K562 (cell line): Measurements from ENCODE around the gene PPTC7. TPM values are rescaled to one million over a fixed set of nuclear protein-coding genes. Genes with fewer than 3 reads are reported as not detected.

Experiments used
- ATAC-seq: fragments of 200-7000 bp; cut with Tn5 transposase; 3 replicates; pipeline ENCODE4 v1.9.1; 2020; ENCODE audit warnings: moderate library complexity
- BruUV-seq: library from RNA; stranded (reverse); fragments of 400-500 nt; replicated peaks from 2 replicates; lab custom pipeline; 2021; lab: Mats Ljungman, UMichigan
- CTCF ChIA-PET: fragments of 300-600 bp; formaldehyde crosslinking; extraction: SDS; loops from one replicate; lab custom pipeline; 2021; ENCODE audit warnings: low intra/inter-chr PET ratio; lab: Yijun Ruan, JAX
- POLR2A ChIA-PET: fragments of 300-600, 350-650 bp; sonication (Branson Sonifier 250); formaldehyde crosslinking; extraction: SDS; loops from one replicate; lab custom pipeline; 2021; ENCODE audit warnings: antibody characterized with exemption, inconsistent platforms; lab: Yijun Ruan, JAX
- DNase-seq, 4 experiments: peaks; one replicate each; pipeline versions ENCODE4 v3.0.0 to v3.0.0-alpha.2; 2011 to 2018; ENCODE audit warnings: low spot score in 3 of 4, mixed read lengths in 3 of 4; ENCODE audit errors: extremely low read depth in 1 of 4
- FAIRE-seq: peaks from 2 replicates; lab custom pipeline; 2011; peaks lifted over from hg19 to GRCh38; lab: Jason Lieb, UNC
- H2AFZ ChIP-seq: 2 replicates; pipeline ENCODE4 v1.6.0; 2011; ENCODE audit warnings: low read depth, low read length, control low read depth, inconsistent platforms
- H3K27ac ChIP-seq: fragments of 200-600 bp; 3 replicates; pipeline ENCODE4 v1.8.0; 2011; ENCODE audit warnings: low read depth, mild to moderate bottlenecking, control low read depth, inconsistent platforms, low read length, moderate library complexity, mixed read lengths; ENCODE audit errors: extremely low read depth
- H3K27me3 ChIP-seq, 2 experiments: fragments of 300-600 bp in 1 of 2; 2 replicates in 1 of 2; 3 replicates in 1 of 2; pipeline versions ENCODE4 v1.6.0 to v1.8.0; 2011; ENCODE audit warnings: inconsistent platforms in 2 of 2, low read length in 2 of 2, mild to moderate bottlenecking in 1 of 2, mixed read lengths in 1 of 2, moderate library complexity in 1 of 2; ENCODE audit not compliant: control insufficient read depth in 2 of 2, insufficient read depth in 2 of 2
- H3K36me3 ChIP-seq: fragments of 300-600 bp; 3 replicates; pipeline ENCODE4 v1.8.0; 2011; ENCODE audit warnings: mild to moderate bottlenecking, low read length, inconsistent platforms; ENCODE audit not compliant: control insufficient read depth, insufficient read depth
- H3K4me1 ChIP-seq, 2 experiments: fragments of 200-600 bp in 1 of 2; replicated peaks in 1 of 2; 2 replicates in 1 of 2; 3 replicates in 1 of 2; pipeline versions ENCODE4 v1.5.1 to v1.8.0; 2011; ENCODE audit warnings: inconsistent platforms in 2 of 2, low read length in 2 of 2, mild to moderate bottlenecking in 1 of 2, mixed read lengths in 1 of 2, moderate library complexity in 1 of 2; ENCODE audit not compliant: control insufficient read depth in 2 of 2, insufficient read depth in 2 of 2
- H3K4me2 ChIP-seq: 2 replicates; pipeline ENCODE4 v1.6.1; 2011; ENCODE audit warnings: low read length, control low read depth, inconsistent platforms, mixed read lengths; ENCODE audit not compliant: insufficient read depth
- H3K4me3 ChIP-seq: fragments of 200-600 bp; sonication (generic), shearing (Covaris generic); 2 replicates; pipeline ENCODE4 v1.5.1; 2016; ENCODE audit warnings: control low read depth, inconsistent platforms
- H3K79me2 ChIP-seq: fragments of 200-600 bp; 3 replicates; pipeline ENCODE4 v1.8.0; 2011; ENCODE audit warnings: low read length, inconsistent platforms; ENCODE audit not compliant: control insufficient read depth, insufficient read depth
- H3K9ac ChIP-seq, 2 experiments: 2 replicates each; pipeline versions ENCODE4 v1.6.0 to v1.6.1; 2011; ENCODE audit warnings: low read depth in 2 of 2, low read length in 2 of 2, control low read depth in 1 of 2, inconsistent platforms in 1 of 2, mild to moderate bottlenecking in 1 of 2, mixed read lengths in 1 of 2; ENCODE audit not compliant: insufficient read depth in 1 of 2
- H3K9me1 ChIP-seq: one replicate; pipeline ENCODE4 v1.6.0; 2011; ENCODE audit warnings: inconsistent platforms, mild to moderate bottlenecking, low read length, moderate library complexity; ENCODE audit not compliant: control insufficient read depth, insufficient read depth
- H3K9me3 ChIP-seq: replicated peaks from 2 replicates; pipeline ENCODE4 v1.5.1; 2011; ENCODE audit warnings: low read depth, low read length, inconsistent platforms; ENCODE audit not compliant: control insufficient read depth, insufficient read depth
- H4K20me1 ChIP-seq: replicated peaks from 2 replicates; pipeline ENCODE4 v1.6.1; 2011; ENCODE audit warnings: low read length, inconsistent platforms, mixed read lengths; ENCODE audit not compliant: control insufficient read depth, insufficient read depth
- BRF1 ChIP-seq: IDR thresholded peaks from 3 replicates; pipeline ENCODE4 v1.6.1; 2011; ENCODE audit warnings: borderline replicate concordance, mild to moderate bottlenecking; ENCODE audit not compliant: insufficient read length; ENCODE audit errors: extremely low read depth
- POLR2AphosphoS5 ChIP-seq: IDR thresholded peaks from 2 replicates; pipeline ENCODE4 v1.6.1; 2011; ENCODE audit warnings: mild to moderate bottlenecking, low read depth, low read length, moderate library complexity; ENCODE audit not compliant: control insufficient read depth, insufficient read depth
- PRPF4 ChIP-seq: fragments of 200-400 bp; formaldehyde crosslinking; IDR thresholded peaks from one replicate; pipeline ENCODE4 v1.6.1; 2017; ENCODE audit warnings: low read length, low read depth, mild to moderate bottlenecking; ENCODE audit not compliant: insufficient read depth, poor library complexity, severe bottlenecking
- ZBTB8A ChIP-seq: fragments of 450-650 bp; IDR thresholded peaks from 2 replicates; pipeline ENCODE4 v1.6.1; 2018; ENCODE audit warnings: mild to moderate bottlenecking, moderate library complexity; ENCODE audit not compliant: partially characterized antibody
- ZNF282 ChIP-seq: sonication (generic); formaldehyde crosslinking; IDR thresholded peaks from 2 replicates; pipeline ENCODE4 v1.8.1; 2023; ENCODE audit warnings: missing genetic modification reagents
- ZSCAN29 ChIP-seq: fragments of 450-650 bp; IDR thresholded peaks from 2 replicates; pipeline ENCODE4 v1.6.1; 2017
- WGBS: fragments of 100-300 bp; shearing (Covaris generic); methylation state at CpG from one replicate; pipeline ENCODE4 v1.1.6; 2016; ENCODE audit warnings: low coverage, mixed read lengths; ENCODE audit not compliant: insufficient coverage; ENCODE audit errors: missing lambda C conversion rate; 5-methylcytosine and 5-hydroxymethylcytosine counted together
- in situ Hi-C: fragments of 300-500 bp; cut with MboI; formaldehyde crosslinking; loops from 4 replicates; pipeline ENCODE4 v1.15.0; 2018; ENCODE audit warnings: inconsistent platforms, mixed read lengths
- intact Hi-C: fragments of 100-400 bp; cut with micrococcal nuclease; formaldehyde crosslinking; loops from 2 replicates; pipeline ENCODE4 v1.14.2; 2022
- polyA plus RNA-seq, 8 experiments: library from polyadenylated mRNA; depleted of rRNA in 4 of 8; stranded (reverse) in 5 of 8; unstranded in 3 of 8; fragments of >200 nt; fragmentation: Nextera tagmentation in 2 of 8; fragmentation: Illumina TruSeq in 1 of 8; extraction: Ambion mirVana in 2 of 8; extraction: Trizol in 1 of 8; gene quantifications; 2 replicates each; pipeline versions ENCODE4 v1.2.1 to v1.2.3, GENCODE V29; 2011 to 2014; ENCODE audit warnings: inconsistent platforms in 1 of 8, missing spikeins in 1 of 8
- total RNA-seq, 7 experiments: library from RNA; depleted of rRNA in 6 of 7; stranded (reverse); fragments of >200 nt in 6 of 7; fragmentation: Illumina TruSeq in 2 of 7; extraction: Trizol in 2 of 7; gene quantifications; 2 replicates each; pipeline versions ENCODE4 v1.2.1 to v1.2.3, GENCODE V29; 2011 to 2021; ENCODE audit warnings: low replicate concordance in 1 of 7
- TF ChIP-seq, protein P1 (sequence below): fragments of 450-650 bp; IDR thresholded peaks from 2 replicates; pipeline ENCODE4 v1.7.0; 2016; ENCODE audit warnings: borderline replicate concordance
- TF ChIP-seq, protein P2 (sequence below): fragments of 250-450 bp; sonication (Bioruptor Pico); IDR thresholded peaks from 2 replicates; pipeline ENCODE4 v1.8.0; 2021; ENCODE audit warnings: moderate library complexity, mild to moderate bottlenecking, inconsistent platforms
- TF ChIP-seq, protein P3 (sequence below): fragments of 450-650 bp; formaldehyde crosslinking; IDR thresholded peaks from 2 replicates; pipeline ENCODE4 v1.4.0; 2020; ENCODE audit warnings: mild to moderate bottlenecking, moderate library complexity
- TF ChIP-seq, protein P4 (sequence below): fragments of 450-650 bp; IDR thresholded peaks from 2 replicates; pipeline ENCODE4 v1.6.1; 2017; ENCODE audit warnings: antibody characterized with exemption, mild to moderate bottlenecking

The PPTC7 gene
- total and polyA plus RNA-seq, 9 of the 15 experiments (the other 6 are each of a cell fraction or from before 2014, with no cell fraction given), result 2.6 to 23.1 (median 11.9) TPM

DNA sequence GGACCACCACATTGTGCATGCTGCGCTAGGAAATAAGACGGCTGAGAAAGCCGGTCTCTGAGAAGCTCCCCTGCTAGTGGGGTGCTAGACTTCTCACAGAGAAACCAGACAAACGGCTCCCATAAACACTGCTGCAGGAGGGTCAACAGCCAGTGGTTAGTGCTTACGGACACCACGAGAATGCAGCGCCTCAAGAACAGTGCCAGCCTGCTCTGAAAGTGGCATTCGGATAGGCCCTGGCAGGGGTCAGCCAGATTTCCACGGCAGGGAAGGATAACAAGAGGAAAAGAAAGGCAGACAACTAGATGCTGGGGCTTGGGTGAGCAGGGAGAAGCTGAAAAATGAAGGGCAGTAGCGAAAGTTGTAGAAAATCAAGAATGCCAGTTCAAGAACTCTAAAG, 26.4 kb downstream of the PPTC7 start:
- in situ Hi-C loops, result no loop called here
- H3K9me3 ChIP-seq, result no peaks in the 10 kb centered on the region
- H3K27ac ChIP-seq, result no peak overlapping the region
- no peaks in the 10 kb centered on the region for H3K9me1 ChIP-seq
- FAIRE-seq (no peak), ATAC-seq (peak; percentile 33; the same call in 2 of the 3 replicates), DNase-seq (no peak)
- peaks cover 0 to 12% of the 10 kb centered on the region in 2 experiments; a peak in 4 of 5 replicates for H3K4me1 ChIP-seq
- no TSS peak for BruUV-seq
- 81% methylated on average over 8 of the region's 10 CpGs for WGBS
- H4K20me1 ChIP-seq, result 0 out of 2 replicates have a peak, but pooled peaks cover 6% of the 10 kb centered on the region
- H2AFZ ChIP-seq, result no peak overlapping the region
- POLR2A ChIA-PET, result interaction anchor here (0.9 to 1.2 kb wide), 2 partner anchors 10 to 13 kb away, joined by 3 to 4 read pairs; no protein-coding TSS in a partner anchor
- no peak overlapping the region for H3K4me3 ChIP-seq
- H3K9ac ChIP-seq, result peak overlapping the region in 1 of 2 experiments; percentile 73; a peak in 2 of 4 replicates
- H3K4me2 ChIP-seq, result no peak overlapping the region
- intact Hi-C loops, result loop anchor here (10.0 kb wide), 1 partner anchor 328 kb away; no protein-coding TSS in a partner anchor
- H3K27me3 ChIP-seq, result no peaks in the 10 kb centered on the region
- H3K36me3 ChIP-seq, result peaks cover 13% of the 10 kb centered on the region; the same call in 1 of the 3 replicates
- CTCF ChIA-PET, result no interaction called here
- peaks cover 90% of the 10 kb centered on the region for H3K79me2 ChIP-seq
- TF ChIP-seq ZSCAN29 (no peak), ZBTB8A (no peak), POLR2AphosphoS5 (no peak), PRPF4 (no peak), ZNF282 (CRISPR knock-in tag) (no peak), BRF1 (no peak)
- TF ChIP-seq, protein P1, sequence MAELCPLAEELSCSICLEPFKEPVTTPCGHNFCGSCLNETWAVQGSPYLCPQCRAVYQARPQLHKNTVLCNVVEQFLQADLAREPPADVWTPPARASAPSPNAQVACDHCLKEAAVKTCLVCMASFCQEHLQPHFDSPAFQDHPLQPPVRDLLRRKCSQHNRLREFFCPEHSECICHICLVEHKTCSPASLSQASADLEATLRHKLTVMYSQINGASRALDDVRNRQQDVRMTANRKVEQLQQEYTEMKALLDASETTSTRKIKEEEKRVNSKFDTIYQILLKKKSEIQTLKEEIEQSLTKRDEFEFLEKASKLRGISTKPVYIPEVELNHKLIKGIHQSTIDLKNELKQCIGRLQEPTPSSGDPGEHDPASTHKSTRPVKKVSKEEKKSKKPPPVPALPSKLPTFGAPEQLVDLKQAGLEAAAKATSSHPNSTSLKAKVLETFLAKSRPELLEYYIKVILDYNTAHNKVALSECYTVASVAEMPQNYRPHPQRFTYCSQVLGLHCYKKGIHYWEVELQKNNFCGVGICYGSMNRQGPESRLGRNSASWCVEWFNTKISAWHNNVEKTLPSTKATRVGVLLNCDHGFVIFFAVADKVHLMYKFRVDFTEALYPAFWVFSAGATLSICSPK, result no peak
- TF ChIP-seq, protein P2, sequence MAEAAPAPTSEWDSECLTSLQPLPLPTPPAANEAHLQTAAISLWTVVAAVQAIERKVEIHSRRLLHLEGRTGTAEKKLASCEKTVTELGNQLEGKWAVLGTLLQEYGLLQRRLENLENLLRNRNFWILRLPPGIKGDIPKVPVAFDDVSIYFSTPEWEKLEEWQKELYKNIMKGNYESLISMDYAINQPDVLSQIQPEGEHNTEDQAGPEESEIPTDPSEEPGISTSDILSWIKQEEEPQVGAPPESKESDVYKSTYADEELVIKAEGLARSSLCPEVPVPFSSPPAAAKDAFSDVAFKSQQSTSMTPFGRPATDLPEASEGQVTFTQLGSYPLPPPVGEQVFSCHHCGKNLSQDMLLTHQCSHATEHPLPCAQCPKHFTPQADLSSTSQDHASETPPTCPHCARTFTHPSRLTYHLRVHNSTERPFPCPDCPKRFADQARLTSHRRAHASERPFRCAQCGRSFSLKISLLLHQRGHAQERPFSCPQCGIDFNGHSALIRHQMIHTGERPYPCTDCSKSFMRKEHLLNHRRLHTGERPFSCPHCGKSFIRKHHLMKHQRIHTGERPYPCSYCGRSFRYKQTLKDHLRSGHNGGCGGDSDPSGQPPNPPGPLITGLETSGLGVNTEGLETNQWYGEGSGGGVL (CRISPR knock-in tag), result no peak
- TF ChIP-seq, protein P3, sequence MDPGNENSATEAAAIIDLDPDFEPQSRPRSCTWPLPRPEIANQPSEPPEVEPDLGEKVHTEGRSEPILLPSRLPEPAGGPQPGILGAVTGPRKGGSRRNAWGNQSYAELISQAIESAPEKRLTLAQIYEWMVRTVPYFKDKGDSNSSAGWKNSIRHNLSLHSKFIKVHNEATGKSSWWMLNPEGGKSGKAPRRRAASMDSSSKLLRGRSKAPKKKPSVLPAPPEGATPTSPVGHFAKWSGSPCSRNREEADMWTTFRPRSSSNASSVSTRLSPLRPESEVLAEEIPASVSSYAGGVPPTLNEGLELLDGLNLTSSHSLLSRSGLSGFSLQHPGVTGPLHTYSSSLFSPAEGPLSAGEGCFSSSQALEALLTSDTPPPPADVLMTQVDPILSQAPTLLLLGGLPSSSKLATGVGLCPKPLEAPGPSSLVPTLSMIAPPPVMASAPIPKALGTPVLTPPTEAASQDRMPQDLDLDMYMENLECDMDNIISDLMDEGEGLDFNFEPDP (CRISPR knock-in tag), result no peak
- TF ChIP-seq, protein P4, sequence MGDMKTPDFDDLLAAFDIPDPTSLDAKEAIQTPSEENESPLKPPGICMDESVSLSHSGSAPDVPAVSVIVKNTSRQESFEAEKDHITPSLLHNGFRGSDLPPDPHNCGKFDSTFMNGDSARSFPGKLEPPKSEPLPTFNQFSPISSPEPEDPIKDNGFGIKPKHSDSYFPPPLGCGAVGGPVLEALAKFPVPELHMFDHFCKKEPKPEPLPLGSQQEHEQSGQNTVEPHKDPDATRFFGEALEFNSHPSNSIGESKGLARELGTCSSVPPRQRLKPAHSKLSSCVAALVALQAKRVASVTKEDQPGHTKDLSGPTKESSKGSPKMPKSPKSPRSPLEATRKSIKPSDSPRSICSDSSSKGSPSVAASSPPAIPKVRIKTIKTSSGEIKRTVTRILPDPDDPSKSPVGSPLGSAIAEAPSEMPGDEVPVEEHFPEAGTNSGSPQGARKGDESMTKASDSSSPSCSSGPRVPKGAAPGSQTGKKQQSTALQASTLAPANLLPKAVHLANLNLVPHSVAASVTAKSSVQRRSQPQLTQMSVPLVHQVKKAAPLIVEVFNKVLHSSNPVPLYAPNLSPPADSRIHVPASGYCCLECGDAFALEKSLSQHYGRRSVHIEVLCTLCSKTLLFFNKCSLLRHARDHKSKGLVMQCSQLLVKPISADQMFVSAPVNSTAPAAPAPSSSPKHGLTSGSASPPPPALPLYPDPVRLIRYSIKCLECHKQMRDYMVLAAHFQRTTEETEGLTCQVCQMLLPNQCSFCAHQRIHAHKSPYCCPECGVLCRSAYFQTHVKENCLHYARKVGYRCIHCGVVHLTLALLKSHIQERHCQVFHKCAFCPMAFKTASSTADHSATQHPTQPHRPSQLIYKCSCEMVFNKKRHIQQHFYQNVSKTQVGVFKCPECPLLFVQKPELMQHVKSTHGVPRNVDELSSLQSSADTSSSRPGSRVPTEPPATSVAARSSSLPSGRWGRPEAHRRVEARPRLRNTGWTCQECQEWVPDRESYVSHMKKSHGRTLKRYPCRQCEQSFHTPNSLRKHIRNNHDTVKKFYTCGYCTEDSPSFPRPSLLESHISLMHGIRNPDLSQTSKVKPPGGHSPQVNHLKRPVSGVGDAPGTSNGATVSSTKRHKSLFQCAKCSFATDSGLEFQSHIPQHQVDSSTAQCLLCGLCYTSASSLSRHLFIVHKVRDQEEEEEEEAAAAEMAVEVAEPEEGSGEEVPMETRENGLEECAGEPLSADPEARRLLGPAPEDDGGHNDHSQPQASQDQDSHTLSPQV, result no peak
